SK-N-SH (cell line): Measurements from ENCODE around the gene COL5A1. TPM values are rescaled to one million over a fixed set of nuclear protein-coding genes. Genes with fewer than 3 reads are reported as not detected.

Source experiments
- CTCF ChIA-PET: fragments of 300-600, 350-600 bp; formaldehyde crosslinking; extraction: SDS; loops from one replicate; lab custom pipeline; 2021; lab: Yijun Ruan, JAX
- POLR2A ChIA-PET: fragments of 350-600 bp; sonication (Branson Sonifier 250); formaldehyde crosslinking; extraction: SDS; loops from one replicate; lab custom pipeline; 2020; ENCODE audit warnings: antibody characterized with exemption, inconsistent platforms; lab: Yijun Ruan, JAX
- DNase-seq: peaks from one replicate; pipeline ENCODE4 v3.0.0; 2012
- H2AFZ ChIP-seq: fragments of 200-600 bp; sonication (generic); 2 replicates; pipeline ENCODE4 v1.8.1; 2016; ENCODE audit warnings: antibody characterized with exemption, mild to moderate bottlenecking, low read depth
- H3F3A ChIP-seq: fragments of 200-600 bp; sonication (generic); replicated peaks from 2 replicates; pipeline ENCODE3; 2016; ENCODE audit warnings: antibody characterized with exemption, mild to moderate bottlenecking; ENCODE audit not compliant: insufficient read depth
- H3K27ac ChIP-seq, 2 experiments: fragments of 200-500 bp in 1 of 2; fragments of 200-600 bp in 1 of 2; sonication (Bioruptor generic) in 1 of 2; sonication (generic), shearing (Covaris generic) in 1 of 2; 2 replicates each; pipeline versions ENCODE4 v1.5.1 to v1.6.1; 2014 to 2016; ENCODE audit warnings: low read depth in 2 of 2, inconsistent platforms in 1 of 2, low read length in 1 of 2, mild to moderate bottlenecking in 1 of 2, mixed read lengths in 1 of 2
- H3K27me3 ChIP-seq: fragments of 200-600 bp; sonication (generic), shearing (Covaris generic); 2 replicates; pipeline ENCODE4 v1.6.1; 2016; ENCODE audit warnings: mixed run types; ENCODE audit not compliant: insufficient read depth
- H3K36me3 ChIP-seq, 2 experiments: fragments of 200-500 bp in 1 of 2; fragments of 200-600 bp in 1 of 2; sonication (Bioruptor generic) in 1 of 2; sonication (generic) in 1 of 2; replicated peaks in 1 of 2; 2 replicates each; pipeline versions ENCODE3 to v1.5.1; 2014 to 2016; ENCODE audit warnings: low read length in 1 of 2, mild to moderate bottlenecking in 1 of 2; ENCODE audit not compliant: insufficient read depth in 2 of 2, control insufficient read depth in 1 of 2
- H3K4me1 ChIP-seq, 2 experiments: fragments of 200-500 bp in 1 of 2; fragments of 200-600 bp in 1 of 2; sonication (Bioruptor generic) in 1 of 2; sonication (generic), shearing (Covaris generic) in 1 of 2; 2 replicates each; pipeline versions ENCODE4 v1.5.1 to v1.6.1; 2014 to 2016; ENCODE audit warnings: low read depth in 1 of 2, low read length in 1 of 2, mixed run types in 1 of 2; ENCODE audit not compliant: insufficient read depth in 2 of 2, control insufficient read depth in 1 of 2
- H3K4me2 ChIP-seq: fragments of 200-600 bp; sonication (generic), shearing (Covaris generic); 2 replicates; pipeline ENCODE4 v1.6.1; 2017; ENCODE audit warnings: mixed run types
- H3K4me3 ChIP-seq, 2 experiments: fragments of 200-500 bp in 1 of 2; fragments of 200-600 bp in 1 of 2; sonication (Bioruptor generic) in 1 of 2; sonication (generic), shearing (Covaris generic) in 1 of 2; 2 replicates each; pipeline versions ENCODE4 v1.5.1 to v1.8.1; 2014 to 2016; ENCODE audit warnings: low read depth in 2 of 2, inconsistent platforms in 1 of 2, low read length in 1 of 2, mild to moderate bottlenecking in 1 of 2, mixed read lengths in 1 of 2, moderate library complexity in 1 of 2
- H3K79me2 ChIP-seq: fragments of 200-600 bp; sonication (generic); 2 replicates; pipeline ENCODE4 v1.8.1; 2017; ENCODE audit warnings: mild to moderate bottlenecking; ENCODE audit not compliant: insufficient read depth
- H3K9ac ChIP-seq: fragments of 200-600 bp; sonication (generic); 2 replicates; pipeline ENCODE4 v1.6.1; 2017; ENCODE audit warnings: mixed run types
- H3K9me2 ChIP-seq: fragments of 200-600 bp; sonication (generic); 2 replicates; pipeline ENCODE4 v1.6.1; 2017; ENCODE audit warnings: mixed run types
- H3K9me3 ChIP-seq: fragments of 200-600 bp; sonication (generic); 2 replicates; pipeline ENCODE4 v1.6.1; 2017; ENCODE audit warnings: mixed run types, mild to moderate bottlenecking, moderate library complexity
- H4K20me1 ChIP-seq: fragments of 200-600 bp; sonication (generic); 2 replicates; pipeline ENCODE4 v1.6.1; 2017; ENCODE audit warnings: mild to moderate bottlenecking, mixed run types; ENCODE audit not compliant: insufficient read depth
- CHD2 ChIP-seq: fragments of 150-350 bp; IDR thresholded peaks from 2 replicates; pipeline ENCODE4 v1.6.1; 2018; ENCODE audit warnings: low read length; ENCODE audit not compliant: partially characterized antibody
- ELF1 ChIP-seq: IDR thresholded peaks from 2 replicates; pipeline ENCODE4 v1.4.0; 2012
- EP300 ChIP-seq, 2 experiments: IDR thresholded peaks; 2 replicates each; pipeline versions ENCODE4 v1.4.0 to v1.6.1; 2012; ENCODE audit warnings: borderline replicate concordance in 1 of 2, low read depth in 1 of 2, low read length in 1 of 2
- EZH2phosphoT487 ChIP-seq: fragments of 200-600 bp; sonication (generic); IDR thresholded peaks from 2 replicates; pipeline ENCODE4 v1.6.1; 2017; ENCODE audit warnings: low read depth, mixed run types, mild to moderate bottlenecking, antibody characterized with exemption, moderate library complexity, borderline replicate concordance
- FOXM1 ChIP-seq: IDR thresholded peaks from 2 replicates; pipeline ENCODE4 v1.4.0; 2012; ENCODE audit warnings: low read depth, mild to moderate bottlenecking
- GABPA ChIP-seq: IDR thresholded peaks from 2 replicates; pipeline ENCODE4 v1.4.0; 2012; ENCODE audit warnings: low read depth, mild to moderate bottlenecking
- GATA2 ChIP-seq: sonication (generic); formaldehyde crosslinking; IDR thresholded peaks from 2 replicates; pipeline ENCODE4 v1.5.0; 2020; ENCODE audit warnings: mild to moderate bottlenecking, missing genetic modification reagents
- JUND ChIP-seq: IDR thresholded peaks from 2 replicates; pipeline ENCODE4 v1.4.0; 2012
- MEF2A ChIP-seq: IDR thresholded peaks from 2 replicates; pipeline ENCODE4 v1.4.0; 2012; ENCODE audit warnings: low read depth, borderline replicate concordance
- NRF1 ChIP-seq: IDR thresholded peaks from 2 replicates; pipeline ENCODE4 v1.6.1; 2012; ENCODE audit warnings: low read depth, mild to moderate bottlenecking, low read length
- REST ChIP-seq: IDR thresholded peaks from 2 replicates; pipeline ENCODE4 v1.6.1; 2012; ENCODE audit warnings: mild to moderate bottlenecking, low read depth, low read length, moderate library complexity
- SIN3A ChIP-seq: IDR thresholded peaks from 2 replicates; pipeline ENCODE4 v1.6.1; 2012; ENCODE audit warnings: low read depth, mild to moderate bottlenecking, low read length, moderate library complexity, borderline replicate concordance
- TCF12 ChIP-seq: IDR thresholded peaks from 2 replicates; pipeline ENCODE4 v1.4.0; 2012
- TEAD4 ChIP-seq: IDR thresholded peaks from 2 replicates; pipeline ENCODE4 v1.4.0; 2012; ENCODE audit warnings: mild to moderate bottlenecking, borderline replicate concordance; ENCODE audit not compliant: insufficient read depth
- YY1 ChIP-seq: IDR thresholded peaks from 2 replicates; pipeline ENCODE4 v1.4.0; 2012; ENCODE audit warnings: low read depth, mild to moderate bottlenecking
- ZBTB33 ChIP-seq: IDR thresholded peaks from 2 replicates; pipeline ENCODE4 v1.4.0; 2012; ENCODE audit warnings: low read depth, borderline replicate concordance
- WGBS: methylation state at CpG from one replicate; pipeline ENCODE4 v1.1.6; 2017; ENCODE audit warnings: low lambda C conversion rate; 5-methylcytosine and 5-hydroxymethylcytosine counted together
- polyA plus RNA-seq, 3 experiments: library from polyadenylated mRNA; depleted of rRNA; stranded (reverse); fragments of >200 nt; gene quantifications; 2 replicates each; pipeline ENCODE4 v1.2.3, GENCODE V29; 2012
- TF ChIP-seq, protein P1 (sequence below): fragments of 150-350 bp; IDR thresholded peaks from 2 replicates; pipeline ENCODE4 v1.6.1; 2016; ENCODE audit warnings: mild to moderate bottlenecking, low read depth, low read length
- TF ChIP-seq, protein P2 (sequence below): IDR thresholded peaks from 2 replicates; pipeline ENCODE4 v1.4.0; 2012; ENCODE audit warnings: low read depth, borderline replicate concordance

COL5A1 gene
- polyA plus RNA-seq, 1 of the 3 experiments (the other 2 are of a cell fraction) = 73.8 TPM

DNA sequence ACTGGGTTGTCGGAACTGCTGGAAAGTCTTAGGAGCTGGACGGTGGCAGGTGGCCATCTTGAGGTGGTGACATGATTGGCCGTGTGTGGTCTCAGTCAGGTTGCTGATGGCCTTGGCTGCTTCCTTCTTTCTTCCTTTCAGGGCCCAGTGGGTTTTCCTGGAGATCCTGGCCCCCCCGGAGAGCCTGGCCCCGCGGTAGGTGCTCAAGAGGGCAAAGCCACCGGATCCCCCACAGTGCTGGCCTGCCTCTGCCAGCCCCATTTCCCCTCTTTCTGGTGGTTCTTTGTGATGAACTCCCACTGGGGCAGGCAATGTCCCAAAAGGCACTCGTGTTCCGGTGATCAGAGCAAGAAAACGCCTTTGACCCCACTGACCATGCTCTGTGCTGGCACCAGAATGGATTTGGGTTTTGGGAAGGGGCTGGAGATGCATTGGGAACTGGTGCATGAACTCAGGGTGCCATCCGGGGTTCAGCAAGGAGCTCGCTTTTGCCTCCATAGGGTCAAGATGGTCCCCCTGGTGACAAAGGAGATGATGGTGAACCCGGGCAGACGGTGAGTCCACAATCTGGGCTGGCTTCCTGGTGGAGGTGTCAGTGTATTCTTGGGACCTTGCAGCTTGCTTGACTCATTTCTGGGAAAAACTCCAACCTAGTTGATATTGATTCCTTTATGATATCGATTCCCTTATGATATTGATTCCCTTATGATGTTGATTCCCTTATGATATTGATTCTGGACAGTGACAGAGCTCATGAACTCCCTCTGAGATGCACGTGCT, 174.0 kb downstream of the COL5A1 start:
- peaks cover 63 to 90% of the 10 kb centered on the region in 2 experiments for H3K36me3 ChIP-seq

GRCh38 chr9:134816264-134816663, 174.7 kb downstream of the COL5A1 start:
- H3K9me3 ChIP-seq = no peaks in the 10 kb centered on the region
- WGBS = 94% methylated on average over 11 of the region's 16 CpGs
- H3K27ac ChIP-seq = no peak overlapping the region
- no peak for DNase-seq
- H3K4me1 ChIP-seq = peaks cover 0 to 10% of the 10 kb centered on the region in 2 experiments; a peak in 3 of 4 replicates
- ChIA-PET CTCF (no interaction called here), POLR2A (no interaction called here)
- H2AFZ ChIP-seq = no peak overlapping the region
- H3K27me3 ChIP-seq = no peaks in the 10 kb centered on the region
- H4K20me1 ChIP-seq = 0 out of 2 replicates have a peak, but pooled peaks cover 7% of the 10 kb centered on the region
- H3F3A ChIP-seq = peaks cover 10% of the 10 kb centered on the region
- no peaks in the 10 kb centered on the region for H3K9me2 ChIP-seq
- no peak overlapping the region for H3K4me2 ChIP-seq
- H3K4me3 ChIP-seq = no peak overlapping the region
- H3K36me3 ChIP-seq = peaks cover 61 to 91% of the 10 kb centered on the region in 2 experiments
- H3K9ac ChIP-seq = no peak overlapping the region
- peaks cover 11% of the 10 kb centered on the region; the same call in 1 of the 2 replicates for H3K79me2 ChIP-seq
- TF ChIP-seq FOXM1 = no peak
- TF ChIP-seq JUND = no peak
- TF ChIP-seq EP300 (IDR thresholded peaks at IDR 0.05; ENCODE audit: borderline replicate concordance in 1 of 2, low read depth in 1 of 2, low read length in 1 of 2) = no peak
- TF ChIP-seq REST = no peak
- TF ChIP-seq MEF2A = no peak
- TF ChIP-seq, protein P1, sequence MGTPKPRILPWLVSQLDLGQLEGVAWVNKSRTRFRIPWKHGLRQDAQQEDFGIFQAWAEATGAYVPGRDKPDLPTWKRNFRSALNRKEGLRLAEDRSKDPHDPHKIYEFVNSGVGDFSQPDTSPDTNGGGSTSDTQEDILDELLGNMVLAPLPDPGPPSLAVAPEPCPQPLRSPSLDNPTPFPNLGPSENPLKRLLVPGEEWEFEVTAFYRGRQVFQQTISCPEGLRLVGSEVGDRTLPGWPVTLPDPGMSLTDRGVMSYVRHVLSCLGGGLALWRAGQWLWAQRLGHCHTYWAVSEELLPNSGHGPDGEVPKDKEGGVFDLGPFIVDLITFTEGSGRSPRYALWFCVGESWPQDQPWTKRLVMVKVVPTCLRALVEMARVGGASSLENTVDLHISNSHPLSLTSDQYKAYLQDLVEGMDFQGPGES = no peak
- TF ChIP-seq EZH2phosphoT487 = no peak
- TF ChIP-seq YY1 = no peak
- no peak for TF ChIP-seq NRF1

More for the DNA sequence above, 174.0 kb downstream of the COL5A1 start:
- Histone ChIP-seq H3K27ac (no peak overlapping the region), H3K27me3 (no peaks in the 10 kb centered on the region), H3K4me2 (no peak overlapping the region), H3K79me2 (peaks cover 11% of the 10 kb centered on the region; the same call in 1 of the 2 replicates), H3K9me3 (no peaks in the 10 kb centered on the region), H3K4me3 (no peak overlapping the region), H3K9me2 (no peaks in the 10 kb centered on the region), H2AFZ (no peak overlapping the region), H3F3A (peaks cover 14% of the 10 kb centered on the region), H4K20me1 (0 out of 2 replicates have a peak, but pooled peaks cover 7% of the 10 kb centered on the region), H3K9ac (no peak overlapping the region), H3K4me1 (peaks cover 0 to 12% of the 10 kb centered on the region in 2 experiments; a peak in 3 of 4 replicates)
- ChIA-PET POLR2A (no interaction called here), CTCF (no interaction called here)
- TF ChIP-seq JUND = no peak
- TF ChIP-seq CHD2 = no peak
- no peak for TF ChIP-seq FOXM1
- no peak for TF ChIP-seq SIN3A
- no peak for TF ChIP-seq NRF1
- TF ChIP-seq TEAD4 = no peak
- no peak for TF ChIP-seq MEF2A
- TF ChIP-seq EZH2phosphoT487 = no peak
- no peak for TF ChIP-seq ZBTB33
- no peak for TF ChIP-seq GABPA
- TF ChIP-seq TCF12 = no peak
- no peak for TF ChIP-seq ELF1
- TF ChIP-seq, protein P2, sequence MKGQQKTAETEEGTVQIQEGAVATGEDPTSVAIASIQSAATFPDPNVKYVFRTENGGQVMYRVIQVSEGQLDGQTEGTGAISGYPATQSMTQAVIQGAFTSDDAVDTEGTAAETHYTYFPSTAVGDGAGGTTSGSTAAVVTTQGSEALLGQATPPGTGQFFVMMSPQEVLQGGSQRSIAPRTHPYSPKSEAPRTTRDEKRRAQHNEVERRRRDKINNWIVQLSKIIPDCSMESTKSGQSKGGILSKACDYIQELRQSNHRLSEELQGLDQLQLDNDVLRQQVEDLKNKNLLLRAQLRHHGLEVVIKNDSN = no peak
- TF ChIP-seq GATA2 (CRISPR knock-in tag) = no peak
- no peak for DNase-seq
- 85% methylated on average over 15 of the region's 16 CpGs for WGBS
